NCI-H510A (cell line): Measurements from ENCODE around the gene ABHD16B.
A peak's percentile ranks its signal among the peaks of the same experiment; 100 is the strongest.
"Not testable (repeated sequence)": the region's sequence is repeated elsewhere in the genome, so short reads cannot be mapped to it uniquely, and the experiment has no call there.

Experiments
- DNase-seq: peaks from one replicate; lab custom pipeline; 2025; lab: John Stamatoyannopoulos, UW

ABHD16B gene

GRCh38 chr20:63878899-63879663 is 17.8 kb downstream of the ABHD16B start:
- no peak for DNase-seq

- not testable (repeated sequence) for DNase-seq
These were observed 19.6 kb downstream of the ABHD16B start for GRCh38 chr20:63880901-63881300.

GRCh38 chr20:63881451-63882226 is 20.3 kb downstream of the ABHD16B start:
- no peak for DNase-seq

GRCh38 chr20:63882257-63883200 is 21.2 kb downstream of the ABHD16B start:
- no peak for DNase-seq

GRCh38 chr20:63883201-63883593 is 21.9 kb downstream of the ABHD16B start:
- DNase-seq, result no peak

- no peak for DNase-seq
These were observed 23.4 kb downstream of the ABHD16B start for GRCh38 chr20:63884506-63885263.

GRCh38 chr20:63885264-63886053 is 24.2 kb downstream of the ABHD16B start:
- no peak for DNase-seq

- no peak for DNase-seq
These were observed 24.7 kb downstream of the ABHD16B start for GRCh38 chr20:63886054-63886419.

GRCh38 chr20:63886921-63887320 is 25.6 kb downstream of the ABHD16B start:
- no peak for DNase-seq

- no peak for DNase-seq
These were observed 28.2 kb downstream of the ABHD16B start for GRCh38 chr20:63889241-63890200.

- no peak for DNase-seq
These were observed 28.9 kb downstream of the ABHD16B start for GRCh38 chr20:63890201-63890576.

- DNase-seq, result no peak
These were observed 29.3 kb downstream of the ABHD16B start for GRCh38 chr20:63890616-63891015.

- DNase-seq, result no peak
These were observed 30.0 kb downstream of the ABHD16B start for GRCh38 chr20:63891061-63892002.

GRCh38 chr20:63892402-63892801 is 31.1 kb downstream of the ABHD16B start:
- no peak for DNase-seq

GRCh38 chr20:63893999-63894357 is 32.7 kb downstream of the ABHD16B start:
- no peak for DNase-seq

- DNase-seq, result peak; percentile 74
These were observed 33.3 kb downstream of the ABHD16B start, which contains the start of gene DNAJC5 for GRCh38 chr20:63894358-63895201. DNAJC5 (plus strand) TSS chr20:63895126; CDS start chr20:63928346, 33,220 bp downstream.

- DNase-seq, result no peak
These were observed 34.1 kb downstream of the ABHD16B start for GRCh38 chr20:63895202-63895951.
